K562 (cell line): ENCODE results near the gene MAP3K13. TPM values are rescaled to one million over a fixed set of nuclear protein-coding genes. Genes with fewer than 3 reads are reported as not detected.

Source experiments
- ATAC-seq: fragments of 200-7000 bp; cut with Tn5 transposase; 3 replicates; pipeline ENCODE4 v1.9.1; 2020; ENCODE audit warnings: moderate library complexity
- BruUV-seq: library from RNA; stranded (reverse); fragments of 400-500 nt; replicated peaks from 2 replicates; lab custom pipeline; 2021; lab: Mats Ljungman, UMichigan
- CTCF ChIA-PET: fragments of 300-600 bp; formaldehyde crosslinking; extraction: SDS; loops from one replicate; lab custom pipeline; 2021; ENCODE audit warnings: low intra/inter-chr PET ratio; lab: Yijun Ruan, JAX
- POLR2A ChIA-PET: fragments of 300-600, 350-650 bp; sonication (Branson Sonifier 250); formaldehyde crosslinking; extraction: SDS; loops from one replicate; lab custom pipeline; 2021; ENCODE audit warnings: antibody characterized with exemption, inconsistent platforms; lab: Yijun Ruan, JAX
- DNase-seq, 4 experiments: peaks; one replicate each; pipeline versions ENCODE4 v3.0.0 to v3.0.0-alpha.2; 2011 to 2018; ENCODE audit warnings: low spot score in 3 of 4, mixed read lengths in 3 of 4; ENCODE audit errors: extremely low read depth in 1 of 4
- FAIRE-seq: peaks from 2 replicates; lab custom pipeline; 2011; peaks lifted over from hg19 to GRCh38; lab: Jason Lieb, UNC
- H2AFZ ChIP-seq: 2 replicates; pipeline ENCODE4 v1.6.0; 2011; ENCODE audit warnings: low read depth, low read length, control low read depth, inconsistent platforms
- H3K27ac ChIP-seq: fragments of 200-600 bp; 3 replicates; pipeline ENCODE4 v1.8.0; 2011; ENCODE audit warnings: low read depth, mild to moderate bottlenecking, control low read depth, inconsistent platforms, low read length, moderate library complexity, mixed read lengths; ENCODE audit errors: extremely low read depth
- H3K27me3 ChIP-seq, 2 experiments: fragments of 300-600 bp in 1 of 2; 2 replicates in 1 of 2; 3 replicates in 1 of 2; pipeline versions ENCODE4 v1.6.0 to v1.8.0; 2011; ENCODE audit warnings: inconsistent platforms in 2 of 2, low read length in 2 of 2, mild to moderate bottlenecking in 1 of 2, mixed read lengths in 1 of 2, moderate library complexity in 1 of 2; ENCODE audit not compliant: control insufficient read depth in 2 of 2, insufficient read depth in 2 of 2
- H3K36me3 ChIP-seq: fragments of 300-600 bp; 3 replicates; pipeline ENCODE4 v1.8.0; 2011; ENCODE audit warnings: mild to moderate bottlenecking, low read length, inconsistent platforms; ENCODE audit not compliant: control insufficient read depth, insufficient read depth
- H3K4me1 ChIP-seq, 2 experiments: fragments of 200-600 bp in 1 of 2; replicated peaks in 1 of 2; 2 replicates in 1 of 2; 3 replicates in 1 of 2; pipeline versions ENCODE4 v1.5.1 to v1.8.0; 2011; ENCODE audit warnings: inconsistent platforms in 2 of 2, low read length in 2 of 2, mild to moderate bottlenecking in 1 of 2, mixed read lengths in 1 of 2, moderate library complexity in 1 of 2; ENCODE audit not compliant: control insufficient read depth in 2 of 2, insufficient read depth in 2 of 2
- H3K4me2 ChIP-seq: 2 replicates; pipeline ENCODE4 v1.6.1; 2011; ENCODE audit warnings: low read length, control low read depth, inconsistent platforms, mixed read lengths; ENCODE audit not compliant: insufficient read depth
- H3K4me3 ChIP-seq: fragments of 200-600 bp; sonication (generic), shearing (Covaris generic); 2 replicates; pipeline ENCODE4 v1.5.1; 2016; ENCODE audit warnings: control low read depth, inconsistent platforms
- H3K79me2 ChIP-seq: fragments of 200-600 bp; 3 replicates; pipeline ENCODE4 v1.8.0; 2011; ENCODE audit warnings: low read length, inconsistent platforms; ENCODE audit not compliant: control insufficient read depth, insufficient read depth
- H3K9ac ChIP-seq, 2 experiments: 2 replicates each; pipeline versions ENCODE4 v1.6.0 to v1.6.1; 2011; ENCODE audit warnings: low read depth in 2 of 2, low read length in 2 of 2, control low read depth in 1 of 2, inconsistent platforms in 1 of 2, mild to moderate bottlenecking in 1 of 2, mixed read lengths in 1 of 2; ENCODE audit not compliant: insufficient read depth in 1 of 2
- H3K9me1 ChIP-seq: one replicate; pipeline ENCODE4 v1.6.0; 2011; ENCODE audit warnings: inconsistent platforms, mild to moderate bottlenecking, low read length, moderate library complexity; ENCODE audit not compliant: control insufficient read depth, insufficient read depth
- H3K9me3 ChIP-seq: replicated peaks from 2 replicates; pipeline ENCODE4 v1.5.1; 2011; ENCODE audit warnings: low read depth, low read length, inconsistent platforms; ENCODE audit not compliant: control insufficient read depth, insufficient read depth
- H4K20me1 ChIP-seq: replicated peaks from 2 replicates; pipeline ENCODE4 v1.6.1; 2011; ENCODE audit warnings: low read length, inconsistent platforms, mixed read lengths; ENCODE audit not compliant: control insufficient read depth, insufficient read depth
- ARID1B ChIP-seq: fragments of 450-650 bp; IDR thresholded peaks from 2 replicates; pipeline ENCODE4 v1.6.1; 2016; ENCODE audit warnings: antibody characterized with exemption, mild to moderate bottlenecking, inconsistent platforms
- CGGBP1 ChIP-seq: fragments of 250-450 bp; sonication (Bioruptor Pico); IDR thresholded peaks from 2 replicates; pipeline ENCODE4 v1.9.0; 2021; ENCODE audit warnings: mild to moderate bottlenecking
- COPS2 ChIP-seq: fragments of 450-650 bp; conservative IDR thresholded peaks from 2 replicates; pipeline ENCODE4 v1.6.1; 2016; ENCODE audit warnings: mild to moderate bottlenecking, moderate library complexity
- FOXA1 ChIP-seq: fragments of 450-650 bp; IDR thresholded peaks from 2 replicates; pipeline ENCODE4 v1.6.1; 2016; ENCODE audit warnings: mild to moderate bottlenecking, borderline replicate concordance
- FOXM1 ChIP-seq, 2 experiments: fragments of 450-650 bp in 1 of 2; sonication (generic) in 1 of 2; formaldehyde crosslinking in 1 of 2; IDR thresholded peaks; 2 replicates each; pipeline versions ENCODE4 v1.6.1 to v1.9.0; 2017 to 2022; ENCODE audit warnings: low read depth in 2 of 2, mild to moderate bottlenecking in 2 of 2, missing genetic modification reagents in 1 of 2, moderate library complexity in 1 of 2
- MBD1 ChIP-seq: fragments of 250-450 bp; sonication (Bioruptor Pico); IDR thresholded peaks from 2 replicates; pipeline ENCODE4 v1.8.0; 2022; ENCODE audit warnings: inconsistent platforms
- MTF1 ChIP-seq: fragments of 250-450 bp; sonication (Bioruptor Pico); IDR thresholded peaks from 2 replicates; pipeline ENCODE4 v1.9.0; 2021; ENCODE audit warnings: moderate library complexity, mild to moderate bottlenecking, inconsistent platforms, borderline replicate concordance
- NCOA2 ChIP-seq, 2 experiments: fragments of 450-650 bp; IDR thresholded peaks; 2 replicates each; pipeline ENCODE4 v1.6.1; 2018; ENCODE audit warnings: mild to moderate bottlenecking in 2 of 2, moderate library complexity in 1 of 2; ENCODE audit not compliant: partially characterized antibody in 2 of 2
- RBBP5 ChIP-seq: fragments of 200-600 bp; sonication (generic); IDR thresholded peaks from 2 replicates; pipeline ENCODE4 v1.6.1; 2012; ENCODE audit warnings: borderline replicate concordance, mild to moderate bottlenecking, low read length, control low read depth, inconsistent platforms; ENCODE audit not compliant: insufficient read depth, poor library complexity, severe bottlenecking
- RBM25 ChIP-seq: fragments of 200-400 bp; formaldehyde crosslinking; IDR thresholded peaks from 2 replicates; pipeline ENCODE4 v1.6.1; 2018; ENCODE audit warnings: low read length, low read depth, moderate library complexity; ENCODE audit not compliant: severe bottlenecking
- ZBED1 ChIP-seq: IDR thresholded peaks from 2 replicates; pipeline ENCODE4 v1.6.1; 2014
- ZNF384 ChIP-seq: IDR thresholded peaks from 2 replicates; pipeline ENCODE4 v1.6.1; 2012; ENCODE audit warnings: low read depth, low read length, improper control_type of control experiment
- ZNF41 ChIP-seq: fragments of 250-450 bp; sonication (Bioruptor Pico); conservative IDR thresholded peaks from 2 replicates; pipeline ENCODE4 v1.4.0; 2020; ENCODE audit warnings: mild to moderate bottlenecking
- ZNF57 ChIP-seq: fragments of 450-650 bp; formaldehyde crosslinking; IDR thresholded peaks from 2 replicates; pipeline ENCODE4 v1.4.0; 2020; ENCODE audit warnings: mild to moderate bottlenecking, moderate library complexity
- ZNF586 ChIP-seq: fragments of 450-650 bp; formaldehyde crosslinking; conservative IDR thresholded peaks from 2 replicates; pipeline ENCODE4 v1.4.0; 2020; ENCODE audit warnings: mild to moderate bottlenecking, moderate library complexity
- ZSCAN32 ChIP-seq: fragments of 450-650 bp; formaldehyde crosslinking; IDR thresholded peaks from 2 replicates; pipeline ENCODE4 v1.4.0; 2020; ENCODE audit warnings: mild to moderate bottlenecking, moderate library complexity
- WGBS: fragments of 100-300 bp; shearing (Covaris generic); methylation state at CpG from one replicate; pipeline ENCODE4 v1.1.6; 2016; ENCODE audit warnings: low coverage, mixed read lengths; ENCODE audit not compliant: insufficient coverage; ENCODE audit errors: missing lambda C conversion rate; 5-methylcytosine and 5-hydroxymethylcytosine counted together
- in situ Hi-C: fragments of 300-500 bp; cut with MboI; formaldehyde crosslinking; loops from 4 replicates; pipeline ENCODE4 v1.15.0; 2018; ENCODE audit warnings: inconsistent platforms, mixed read lengths
- intact Hi-C: fragments of 100-400 bp; cut with micrococcal nuclease; formaldehyde crosslinking; loops from 2 replicates; pipeline ENCODE4 v1.14.2; 2022
- polyA plus RNA-seq, 8 experiments: library from polyadenylated mRNA; depleted of rRNA in 4 of 8; stranded (reverse) in 5 of 8; unstranded in 3 of 8; fragments of >200 nt; fragmentation: Nextera tagmentation in 2 of 8; fragmentation: Illumina TruSeq in 1 of 8; extraction: Ambion mirVana in 2 of 8; extraction: Trizol in 1 of 8; gene quantifications; 2 replicates each; pipeline versions ENCODE4 v1.2.1 to v1.2.3, GENCODE V29; 2011 to 2014; ENCODE audit warnings: inconsistent platforms in 1 of 8, missing spikeins in 1 of 8
- total RNA-seq, 7 experiments: library from RNA; depleted of rRNA in 6 of 7; stranded (reverse); fragments of >200 nt in 6 of 7; fragmentation: Illumina TruSeq in 2 of 7; extraction: Trizol in 2 of 7; gene quantifications; 2 replicates each; pipeline versions ENCODE4 v1.2.1 to v1.2.3, GENCODE V29; 2011 to 2021; ENCODE audit warnings: low replicate concordance in 1 of 7

The MAP3K13 gene
- total and polyA plus RNA-seq, 9 of the 15 experiments (the other 6 are each of a cell fraction or from before 2014, with no cell fraction given) = 0.04 to 0.32 (median 0.15) TPM; not detected in 2

GRCh38 chr3:185534511-185534910 is 171.6 kb downstream of the MAP3K13 start:
- H2AFZ ChIP-seq = no peak overlapping the region
- H3K9me3 ChIP-seq = no peaks in the 10 kb centered on the region
- no peaks in the 10 kb centered on the region for H3K27me3 ChIP-seq
- no peaks in the 10 kb centered on the region for H4K20me1 ChIP-seq
- H3K4me3 ChIP-seq = no peak overlapping the region
- CTCF ChIA-PET = no interaction called here
- no peak overlapping the region for H3K27ac ChIP-seq
- H3K4me2 ChIP-seq = no peak overlapping the region
- no peak for DNase-seq
- ATAC-seq = no peak
- intact Hi-C loops (no loop called here), in situ Hi-C loops (no loop called here)
- TF ChIP-seq ZNF57 (CRISPR knock-in tag) (no peak), COPS2 (no peak), ZNF41 (CRISPR knock-in tag) (no peak), FOXA1 (no peak), ZSCAN32 (no peak), NCOA2 (IDR thresholded peaks at IDR 0.05; ENCODE audit: partially characterized antibody in 2 of 2) (no peak), RBBP5 (no peak), FOXM1 (IDR thresholded peaks at IDR 0.05; ENCODE audit: low read depth) (no peak), FOXM1 (CRISPR knock-in tag; IDR thresholded peaks at IDR 0.05; ENCODE audit: low read depth) (no peak), MBD1 (CRISPR knock-in tag) (no peak), CGGBP1 (no peak), ARID1B (no peak), ZNF586 (CRISPR knock-in tag) (no peak), ZBED1 (no peak), MTF1 (CRISPR knock-in tag) (no peak), ZNF384 (no peak), RBM25 (no peak)
- H3K9me1 ChIP-seq = no peaks in the 10 kb centered on the region
- no peak overlapping the region for H3K9ac ChIP-seq
- H3K79me2 ChIP-seq = no peaks in the 10 kb centered on the region
- peaks cover 4 to 5% of the 10 kb centered on the region in 2 experiments; a peak in 3 of 5 replicates for H3K4me1 ChIP-seq
- no TSS peak for BruUV-seq
- no peaks in the 10 kb centered on the region for H3K36me3 ChIP-seq
- FAIRE-seq = no peak
- WGBS = 4% methylated on average over 2 of the region's 2 CpGs
- POLR2A ChIA-PET = interaction anchor here (0.9 to 1.5 kb wide), 5 partner anchors 11 to 144 kb away, joined by 3 to 4 read pairs (median 3); partner anchors contain the start of genes LIPH and SENP2
